ENCODE results near the gene WWP2. TPM values are rescaled to one million over a fixed set of nuclear protein-coding genes. Genes with fewer than 3 reads are reported as not detected.

Gene WWP2
- total and polyA plus RNA-seq, 2 donors (not counting 3 experiments of a cell fraction or from before 2014, with no cell fraction given), result 17.9 to 44.9 TPM

GRCh38 chr16:69860233-69861231, 98.4 kb downstream of the WWP2 start:
- ChIA-PET CTCF (interaction anchor here (2.2 to 3.9 kb wide), 2 partner anchors 12 to 70 kb away, joined by 8 to 30 read pairs; no protein-coding TSS in a partner anchor), POLR2A (no interaction called here)
- Histone ChIP-seq H3K4me2 (ENCODE audit: insufficient read depth, low read length) (no peak overlapping the region), H2AFZ (ENCODE audit: low read depth, low read length) (no peak overlapping the region), H3K27ac (ENCODE audit: insufficient read depth, low read depth, low read length) (no peak overlapping the region), H3K79me2 (ENCODE audit: control insufficient read depth, insufficient read depth, low read length) (no peaks in the 10 kb centered on the region), H3K27me3 (ENCODE audit: control insufficient read depth in 2 of 2, insufficient read depth in 2 of 2, low read length in 2 of 2) (no peaks in the 10 kb centered on the region), H3K4me3 (replicated peaks in 1 of 3; ENCODE audit: insufficient read depth in 1 of 3, low read depth in 1 of 3, low read length in 3 of 3) (no peak overlapping the region), H3K9me3 (replicated peaks; ENCODE audit: control insufficient read depth, insufficient read depth, low read length) (no peaks in the 10 kb centered on the region), H3K9ac (replicated peaks; ENCODE audit: extremely low read depth, insufficient read depth, low read length) (no peak overlapping the region), H3K36me3 (ENCODE audit: control insufficient read depth in 2 of 2, extremely low read depth in 1 of 2, insufficient read depth in 2 of 2, low read length in 2 of 2) (no peaks in the 10 kb centered on the region), H3K9me1 (replicated peaks; ENCODE audit: control insufficient read depth, extremely low read depth, insufficient read depth, low read length) (no peaks in the 10 kb centered on the region), H3K4me1 (ENCODE audit: control insufficient read depth, extremely low read depth, insufficient read depth, low read length) (peaks cover 6% of the 10 kb centered on the region), H4K20me1 (replicated peaks; ENCODE audit: control insufficient read depth, extremely low read depth, insufficient read depth, low read length) (no peaks in the 10 kb centered on the region)
- dilution Hi-C loops (cut with MboI; ENCODE audit: extremely low pct_ligation_motif_present, low sequenced_read_pairs) (no loop called here), intact Hi-C loops (cut with micrococcal nuclease) (no loop called here)
- FAIRE-seq, result no peak
- TF ChIP-seq CTCF (IDR thresholded peaks at IDR 0.05; ENCODE audit: extremely low read depth in 1 of 2, insufficient read depth in 1 of 2, low read depth in 1 of 2, low read length in 2 of 2), result no peak
- TF ChIP-seq POLR2AphosphoS5 (IDR thresholded peaks at IDR 0.05; ENCODE audit: insufficient read depth, low read depth, low read length), result no peak
- no peak for TF ChIP-seq EZH2 (IDR thresholded peaks at IDR 0.05; ENCODE audit: borderline replicate concordance, low read depth, low read length, severe bottlenecking)
- no peak for TF ChIP-seq GATA2 (IDR thresholded peaks at IDR 0.05; ENCODE audit: insufficient read depth, insufficient read length, low read depth, low read length)
- TF ChIP-seq POLR2A (IDR thresholded peaks at IDR 0.05; ENCODE audit: low read depth, low read length), result no peak
- TF ChIP-seq JUN (IDR thresholded peaks at IDR 0.05; ENCODE audit: borderline replicate concordance, insufficient read depth, insufficient read length, low read depth), result no peak
- no peak for TF ChIP-seq MYC (IDR thresholded peaks at IDR 0.05; ENCODE audit: low read depth, low read length)
- no peak for TF ChIP-seq MAX (IDR thresholded peaks at IDR 0.05; ENCODE audit: insufficient read depth, insufficient read length)
- no peak for TF ChIP-seq FOS (IDR thresholded peaks at IDR 0.05; ENCODE audit: borderline replicate concordance, insufficient read depth, low read length)
- no TSS peak for BruUV-seq (replicated peaks)
- DNase-seq (ENCODE audit: low read depth, low spot score), result no peak

Data from endothelial cell of umbilical vein (primary cell).